Heart left ventricle (tissue), 16 donors: ENCODE measurements around the gene D2HGDH. TPM values are rescaled to one million over a fixed set of nuclear protein-coding genes. Genes with fewer than 3 reads are reported as not detected.

Experiments
- ATAC-seq, 4 donors: fragments of 200-7000 bp; cut with Tn5 transposase; one replicate each; pipeline ENCODE4 v1.9.1; 2020 to 2022; ENCODE audit warnings: moderate library complexity in 4 of 4, mild to moderate bottlenecking in 3 of 4, moderate number of reproducible peaks in 1 of 4
- DNase-seq, 5 donors: peaks; one replicate each; pipeline ENCODE4 v3.0.0-alpha.2; 2020
- H3K27ac ChIP-seq, 12 donors: fragments of 200-600 bp; sonication (generic) in 4 of 12; one replicate each; pipeline versions ENCODE4 v1.5.0 to v1.8.0; 2016 to 2022; ENCODE audit warnings: mild to moderate bottlenecking in 2 of 12
- H3K27me3 ChIP-seq, 9 donors: fragments of 200-600 bp; sonication (generic) in 2 of 9; one replicate each; pipeline versions ENCODE4 v1.5.1 to v1.8.0; 2016 to 2022; ENCODE audit warnings: mild to moderate bottlenecking in 3 of 9
- H3K36me3 ChIP-seq, 9 donors: fragments of 200-600 bp; sonication (generic) in 2 of 9; one replicate each; pipeline versions ENCODE4 v1.5.0 to v1.8.0; 2018 to 2022; ENCODE audit warnings: mild to moderate bottlenecking in 2 of 9
- H3K4me1 ChIP-seq, 12 donors: fragments of 200-600 bp; sonication (generic) in 4 of 12; one replicate each; pipeline versions ENCODE4 v1.5.0 to v1.8.0; 2016 to 2022; ENCODE audit warnings: mild to moderate bottlenecking in 3 of 12
- H3K4me3 ChIP-seq, 12 donors: fragments of 200-600 bp; sonication (generic) in 4 of 12; one replicate each; pipeline versions ENCODE4 v1.5.0 to v1.8.0; 2017 to 2022; ENCODE audit warnings: mild to moderate bottlenecking in 9 of 12, moderate library complexity in 4 of 12
- H3K9me3 ChIP-seq, 12 donors: fragments of 200-600 bp; sonication (generic) in 4 of 12; one replicate each; pipeline versions ENCODE4 v1.5.0 to v1.8.0; 2016 to 2022; ENCODE audit warnings: mild to moderate bottlenecking in 1 of 12
- CTCF ChIP-seq, 12 donors: fragments of 200-600 bp; sonication (generic) in 4 of 12; IDR thresholded peaks; one replicate each; pipeline versions ENCODE4 v1.5.0 to v1.8.0; 2018 to 2022; ENCODE audit warnings: antibody characterized with exemption in 12 of 12, mild to moderate bottlenecking in 5 of 12
- POLR2A ChIP-seq, 2 donors: fragments of 450-650 bp; IDR thresholded peaks; one replicate each; pipeline ENCODE4 v1.6.1; 2017; ENCODE audit warnings: antibody characterized with exemption in 2 of 2, mild to moderate bottlenecking in 2 of 2, moderate library complexity in 2 of 2
- WGBS, 4 donors: extraction: QIAGEN DNeasy Blood & Tissue Kit in 2 of 4; methylation state at CpG; one replicate each; pipeline versions ENCODE4 v1.1.5 to v1.1.7; 2013 to 2018; 5-methylcytosine and 5-hydroxymethylcytosine counted together
- intact Hi-C, 10 donors: fragments of 100-400 bp; cut with DNase I; formaldehyde crosslinking; loops; one replicate each; pipeline versions ENCODE4 v1.11.1 to v1.14.2; 2022
- polyA plus RNA-seq, 2 donors: library from polyadenylated mRNA; stranded (reverse); fragments of 200-250 nt; gene quantifications; one replicate each; pipeline ENCODE4 v1.2.3, GENCODE V29; 2013
- total RNA-seq, 9 donors: library from RNA; depleted of rRNA in 2 of 9; stranded (reverse); fragments of >200 nt in 2 of 9; fragmentation: NEBNext Ultra II Directional in 3 of 9; extraction: Animal tissue kit (Norgen Biotek cat#: 25700) in 3 of 9; gene quantifications; one replicate each; pipeline versions ENCODE4 v1.1.0 to v1.2.4, GENCODE V29; 2016 to 2023
- donor health status: ischemic (EF 13 %, LVEDD 7.1; RV severe dilation, severe dysfunction).
- donor health status: healthy with polysubstance abuse.
- donor health status: DM: no; HTN: yes; CAD: no.
- donor health status: DM: no; HTN: no; CAD: no.
- donor health status: ischemic (EF 25% LVEDD 6.9; RV normal size, moderate dysfunction).
- donor health status: ischemic (EF 25% LVEDD 5.7; RV mildly dilated, moderate dysfunction).
- donor health status: healthy.
- donor health status: DM: yes; HTN: yes; CAD: no.
- donor health status: ischemic (EF 35%, LVEDD 5.7; RV mildly dilated, moderate dysfunction).
- donor health status: nonischemic (EF 11% LVEDD 7.7; RV severe dilation, severe dysfunction).
- donor health status: DM: yes; HTN: yes; CAD: no.
- donor health status: PGD.
- donor health status: ischemic (EF 29% LVEDD 5.4; RV normal size, mild dysfunction).
- donor health status: nonischemic (EF 23%, LVEDD 6.1; RV moderate dilation, normal function).

D2HGDH gene
- total and polyA plus RNA-seq, 11 donors: 7.6 to 24.1 (median 19.8) TPM

- ATAC-seq (no peak), DNase-seq (no peak)
- Histone ChIP-seq H3K27ac (peak overlapping the region in 9 of 12 donors; percentile 83 to 97 (median 91)), H3K36me3 (peaks cover 0 to 20% (median 15%) of the 10 kb centered on the region in 9 donors), H3K4me3 (peak overlapping the region; percentile 52 to 99 (median 84)), H3K4me1 (peaks cover 0 to 21% (median 14%) of the 10 kb centered on the region in 12 donors), H3K27me3 (no peaks in the 10 kb centered on the region), H3K9me3 (no peaks in the 10 kb centered on the region)
- WGBS, 4 donors: 2 to 8% (median 6%) methylated on average over 17 of the region's 17 CpGs
- TF ChIP-seq CTCF (IDR thresholded peaks at IDR 0.05) (peak in 8 of 12 donors; percentile 6 to 54 (median 30)), POLR2A (IDR thresholded peaks at IDR 0.05) (no peak)
- intact Hi-C loops: loop anchor here in 2 of 10 donors (2.0 to 10.0 kb wide), 2 partner anchors 14 to 174 kb away; partner anchors contain the start of gene DTYMK (in 1 of the 2)
Measured at GRCh38 chr2:241701149-241701398, 33.4 kb upstream of the D2HGDH start.

GRCh38 chr2:241701399-241702154 lies 32.9 kb upstream of the D2HGDH start, which contains the start of gene ING5:
Gene ING5, plus strand, starts transcription at chr2:241702039. Its CDS starts 27 bp downstream, at chr2:241702066.
- Histone ChIP-seq H3K9me3 (peaks cover 0 to 4% (median 0%) of the 10 kb centered on the region in 12 donors), H3K27me3 (no peaks in the 10 kb centered on the region), H3K4me3 (peak within 1 kb of the TSS; percentile 63 to 99 (median 85)), H3K27ac (peak within 1 kb of the TSS; percentile 70 to 97 (median 91)), H3K4me1 (peaks cover 0 to 21% (median 14%) of the 10 kb centered on the region in 12 donors), H3K36me3 (peaks cover 0 to 25% (median 20%) of the 10 kb centered on the region in 9 donors)
- TF ChIP-seq POLR2A (IDR thresholded peaks at IDR 0.05) (peak in 1 of 2 donors; percentile 82), CTCF (IDR thresholded peaks at IDR 0.05) (peak in 4 of 12 donors; percentile 0 to 59 (median 34))
- ATAC-seq (peak; percentile 73 to 88 (median 87)), DNase-seq (peak; percentile 96 to 99 (median 97))
- intact Hi-C loops: loop anchor here in 3 of 10 donors (2.0 to 10.0 kb wide), 3 partner anchors 15 to 179 kb away; partner anchors contain the start of gene DTYMK (in 1 of the 3)
- WGBS, 4 donors: 0 to 1% (median 0%) methylated on average over 11 to 96 of the region's 96 CpGs

- peak; percentile 86 to 94 (median 87) for DNase-seq
- intact Hi-C loops: loop anchor here in 2 of 10 donors (2.0 to 10.0 kb wide), 2 partner anchors 172 to 178 kb away; no protein-coding TSS in a partner anchor
- H3K4me3 ChIP-seq: peak overlapping the region; percentile 63 to 99 (median 85)
- TF ChIP-seq CTCF (IDR thresholded peaks at IDR 0.05): peak in 11 of 12 donors; percentile 10 to 66 (median 38)
- peak in 1 of 2 donors; percentile 8 for TF ChIP-seq POLR2A (IDR thresholded peaks at IDR 0.05)
- H3K27ac ChIP-seq: peak overlapping the region; percentile 70 to 97 (median 91)
- peaks cover 0 to 21% (median 14%) of the 10 kb centered on the region in 12 donors for H3K4me1 ChIP-seq
- no peaks in the 10 kb centered on the region for H3K27me3 ChIP-seq
- peaks cover 0 to 31% (median 26%) of the 10 kb centered on the region in 9 donors for H3K36me3 ChIP-seq
- H3K9me3 ChIP-seq: peaks cover 0 to 5% (median 0%) of the 10 kb centered on the region in 12 donors
- WGBS, 4 donors: 1 to 2% (median 1%) methylated on average over 14 to 92 of the region's 98 CpGs
- peak; percentile 82 to 94 (median 90) for ATAC-seq
Measured at GRCh38 chr2:241702155-241703031, 32.0 kb upstream of the D2HGDH start.
